PC-3 (cell line): ENCODE results near the gene C19orf81.

Source experiments
- CTCF ChIP-seq: fragments of 300-600 bp; sonication (generic); conservative IDR thresholded peaks from 2 replicates; pipeline ENCODE4 v1.5.1; 2017; ENCODE audit warnings: antibody characterized with exemption, low read depth, mild to moderate bottlenecking, low read length
- EZH2 ChIP-seq: fragments of 300-600 bp; sonication (generic); IDR thresholded peaks from one replicate; pipeline ENCODE4 v1.6.1; 2017; ENCODE audit warnings: antibody characterized with exemption, mild to moderate bottlenecking, low read length; ENCODE audit not compliant: unreplicated experiment
- EZH2phosphoT487 ChIP-seq: fragments of 300-600 bp; sonication (generic); IDR thresholded peaks from 2 replicates; pipeline ENCODE4 v1.6.1; 2018; ENCODE audit warnings: mild to moderate bottlenecking, antibody characterized with exemption, low read length, borderline replicate concordance

GRCh38 chr19:50666346-50667176, 17.3 kb downstream of the C19orf81 start:
- TF ChIP-seq EZH2phosphoT487 (no peak), CTCF (no peak), EZH2 (no peak)
